Activated naive CD8-positive, alpha-beta T cell treated with anti-CD3 and anti-CD28 coated beads, Interleukin-2, amount 50 U/mL, for 24 hours (primary cell): ENCODE measurements around the gene IL15RA.
A peak's percentile ranks its signal among the peaks of the same experiment; 100 is the strongest.
"Not testable (repeated sequence)": the region's sequence is repeated elsewhere in the genome, so short reads cannot be mapped to it uniquely, and the experiment has no call there.

ENCODE experiments used
- ATAC-seq: fragments of 150-1000 bp; cut with Tn5 transposase; one replicate; pipeline ENCODE4 v1.10.0; 2021
- DNase-seq: peaks from one replicate; pipeline ENCODE4 v3.0.0; 2021
- H3K27ac Mint-ChIP-seq: one replicate; pipeline ENCODE4 v1.8.0; 2021; ENCODE audit warnings: mild to moderate bottlenecking, mixed read lengths
- H3K27me3 Mint-ChIP-seq: one replicate; pipeline ENCODE4 v1.8.0; 2021; ENCODE audit warnings: mixed read lengths
- H3K36me3 Mint-ChIP-seq: one replicate; pipeline ENCODE4 v1.8.0; 2021; ENCODE audit warnings: low read depth, mixed read lengths
- H3K4me1 Mint-ChIP-seq: one replicate; pipeline ENCODE4 v1.8.0; 2021; ENCODE audit warnings: mixed read lengths
- H3K4me3 Mint-ChIP-seq: one replicate; pipeline ENCODE4 v1.8.0; 2021; ENCODE audit warnings: mild to moderate bottlenecking, moderate library complexity, mixed read lengths
- H3K9me3 Mint-ChIP-seq: one replicate; pipeline ENCODE4 v1.8.0; 2021; ENCODE audit warnings: mixed read lengths

Gene IL15RA

DNA sequence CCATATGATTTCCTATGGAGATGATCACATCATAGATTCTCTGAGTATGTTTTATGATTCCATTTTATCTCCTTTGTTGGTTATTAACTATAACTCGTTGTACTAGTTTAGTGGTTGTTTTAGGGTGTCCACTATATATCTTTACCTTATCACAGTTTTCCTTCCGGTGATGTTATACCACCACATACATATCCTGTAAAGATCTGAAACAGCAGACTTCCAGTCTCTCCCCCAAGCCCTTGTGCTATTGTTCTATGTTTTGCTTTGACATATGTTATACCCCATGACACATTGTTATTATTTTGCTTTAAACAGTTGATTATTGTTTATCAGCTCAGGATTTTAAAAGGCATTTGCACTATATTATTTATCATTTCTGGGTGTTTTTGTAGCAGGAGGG, 7.3 kb downstream of the IL15RA start:
- no peaks in the 10 kb centered on the region for H3K27me3 Mint-ChIP-seq
- no peaks in the 10 kb centered on the region for H3K9me3 Mint-ChIP-seq
- H3K4me3 Mint-ChIP-seq: no peak overlapping the region
- DNase-seq (no peak), ATAC-seq (no peak)
- peaks cover 43% of the 10 kb centered on the region for H3K4me1 Mint-ChIP-seq
- peaks cover 26% of the 10 kb centered on the region for H3K36me3 Mint-ChIP-seq
- no peak overlapping the region for H3K27ac Mint-ChIP-seq

DNA sequence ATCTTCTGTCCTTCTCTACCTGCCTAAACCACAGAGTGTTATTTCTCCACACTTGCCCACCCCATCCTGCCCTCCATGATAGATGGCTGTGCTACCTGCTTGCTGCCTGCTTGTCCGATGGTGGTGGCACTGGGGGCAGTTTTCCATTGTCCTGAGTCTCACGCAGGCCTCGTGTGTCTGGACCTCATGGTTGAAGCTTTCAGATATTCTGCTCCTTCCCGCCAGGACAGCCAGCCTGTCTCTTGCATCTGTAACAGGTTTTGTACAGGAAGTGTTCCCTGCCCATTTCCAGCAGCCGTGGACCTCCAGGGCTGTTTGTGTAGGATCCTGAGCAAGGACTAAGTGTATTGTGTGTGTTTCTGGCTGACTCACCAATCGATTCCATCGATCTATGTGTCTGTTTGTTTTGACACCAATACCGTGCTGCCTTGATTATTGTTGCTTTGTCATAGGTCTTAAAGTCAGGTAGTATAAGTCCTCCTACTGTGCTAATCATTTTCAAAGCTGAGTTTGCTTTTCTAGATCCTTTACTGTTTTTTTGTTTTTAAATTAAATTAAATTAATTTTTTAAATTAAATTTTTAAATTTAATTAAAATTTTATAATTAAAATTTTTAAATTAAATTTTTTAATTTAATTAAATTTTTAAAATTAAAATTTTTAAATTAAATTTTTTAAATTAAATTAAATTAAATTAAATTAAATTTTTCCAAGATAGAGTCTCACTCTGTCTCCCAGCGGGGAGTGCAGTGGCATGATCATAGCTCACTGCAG, 8.5 kb downstream of the IL15RA start:
- ATAC-seq (no peak), DNase-seq (no peak)
- no peak overlapping the region for H3K27ac Mint-ChIP-seq
- no peak overlapping the region for H3K4me3 Mint-ChIP-seq
- H3K9me3 Mint-ChIP-seq: no peaks in the 10 kb centered on the region
- peaks cover 23% of the 10 kb centered on the region for H3K36me3 Mint-ChIP-seq
- H3K4me1 Mint-ChIP-seq: peaks cover 33% of the 10 kb centered on the region
- H3K27me3 Mint-ChIP-seq: no peaks in the 10 kb centered on the region

GRCh38 chr10:5968037-5968680, 9.2 kb downstream of the IL15RA start:
- DNase-seq (no peak), ATAC-seq (peak; percentile 38)
- Mint-ChIP-seq H3K27me3 (no peaks in the 10 kb centered on the region), H3K36me3 (peaks cover 28% of the 10 kb centered on the region), H3K4me1 (peaks cover 26% of the 10 kb centered on the region), H3K4me3 (no peak overlapping the region), H3K9me3 (no peaks in the 10 kb centered on the region), H3K27ac (no peak overlapping the region)

- H3K4me3 Mint-ChIP-seq: no peak overlapping the region
- peaks cover 5% of the 10 kb centered on the region for H3K4me1 Mint-ChIP-seq
- H3K27ac Mint-ChIP-seq: no peak overlapping the region
- DNase-seq (no peak), ATAC-seq (no peak)
- H3K36me3 Mint-ChIP-seq: peaks cover 38% of the 10 kb centered on the region
- H3K27me3 Mint-ChIP-seq: no peaks in the 10 kb centered on the region
- no peaks in the 10 kb centered on the region for H3K9me3 Mint-ChIP-seq
Observed at GRCh38 chr10:5965266-5965665, 12.1 kb downstream of the IL15RA start.

DNA sequence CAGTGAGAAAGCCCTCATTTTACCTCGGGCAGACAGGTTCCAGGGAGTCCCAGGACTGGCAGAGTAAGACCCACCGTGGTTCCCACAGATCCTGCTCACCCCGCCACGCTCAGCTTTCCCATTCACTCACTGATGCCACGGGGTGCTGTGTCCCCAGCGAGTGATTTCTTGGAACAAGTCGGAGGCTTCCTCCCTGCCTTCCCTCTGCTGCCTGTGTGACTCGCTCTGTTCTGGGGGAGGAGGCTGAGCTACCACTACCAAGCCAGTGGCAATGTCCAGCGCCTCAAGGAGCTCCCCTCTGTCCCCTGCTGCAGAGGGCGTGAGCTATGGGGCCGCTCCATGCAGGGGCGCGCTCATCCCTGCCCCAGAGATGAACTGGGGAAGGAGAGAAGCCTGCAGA, 12.6 kb downstream of the IL15RA start:
- Mint-ChIP-seq H3K36me3 (peaks cover 42% of the 10 kb centered on the region), H3K4me3 (no peak overlapping the region), H3K27me3 (no peaks in the 10 kb centered on the region), H3K27ac (no peak overlapping the region), H3K4me1 (no peaks in the 10 kb centered on the region), H3K9me3 (no peaks in the 10 kb centered on the region)
- DNase-seq (no peak), ATAC-seq (no peak)

DNA sequence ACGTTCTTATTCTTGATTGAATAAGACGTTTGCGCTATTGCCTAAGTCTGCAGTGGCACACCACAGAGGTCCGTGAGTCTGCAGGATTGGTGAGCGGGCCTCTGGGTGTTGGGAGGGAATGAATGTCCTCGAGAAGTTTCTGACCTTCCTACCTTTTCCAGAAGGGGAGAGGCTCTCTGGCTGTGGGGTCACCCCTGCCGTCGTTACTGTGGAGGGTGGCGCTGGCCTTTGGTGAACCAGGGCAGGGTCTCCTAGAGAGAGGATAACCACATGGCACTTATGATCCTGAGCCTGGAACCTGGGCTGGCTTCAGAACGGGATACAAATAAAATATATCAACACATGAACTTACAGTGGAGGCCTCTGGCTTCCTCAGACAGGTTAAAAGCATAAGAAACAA, 13.8 kb downstream of the IL15RA start:
- Mint-ChIP-seq H3K4me1 (no peaks in the 10 kb centered on the region), H3K4me3 (no peak overlapping the region), H3K27ac (no peak overlapping the region), H3K27me3 (no peaks in the 10 kb centered on the region), H3K9me3 (no peaks in the 10 kb centered on the region), H3K36me3 (peaks cover 46% of the 10 kb centered on the region)
- ATAC-seq (no peak), DNase-seq (no peak)

GRCh38 chr10:5963071-5963470, 14.3 kb downstream of the IL15RA start:
- DNase-seq: no peak
- no peak for ATAC-seq
- no peaks in the 10 kb centered on the region for H3K9me3 Mint-ChIP-seq
- no peak overlapping the region for H3K27ac Mint-ChIP-seq
- H3K4me3 Mint-ChIP-seq: no peak overlapping the region
- H3K27me3 Mint-ChIP-seq: no peaks in the 10 kb centered on the region
- no peaks in the 10 kb centered on the region for H3K4me1 Mint-ChIP-seq
- H3K36me3 Mint-ChIP-seq: peaks cover 44% of the 10 kb centered on the region

GRCh38 chr10:5962358-5962940, 14.9 kb downstream of the IL15RA start:
- H3K27ac Mint-ChIP-seq, DNase-seq, H3K27me3 Mint-ChIP-seq, H3K9me3 Mint-ChIP-seq, ATAC-seq, H3K4me3 Mint-ChIP-seq, H3K4me1 Mint-ChIP-seq: not testable (repeated sequence)
- H3K36me3 Mint-ChIP-seq: peaks cover 43% of the 10 kb centered on the region

GRCh38 chr10:5961405-5962100, 15.8 kb downstream of the IL15RA start:
- ATAC-seq (no peak), DNase-seq (no peak)
- Mint-ChIP-seq H3K27me3 (no peaks in the 10 kb centered on the region), H3K4me3 (no peak overlapping the region), H3K9me3 (no peaks in the 10 kb centered on the region), H3K4me1 (no peaks in the 10 kb centered on the region), H3K27ac (no peak overlapping the region), H3K36me3 (peaks cover 41% of the 10 kb centered on the region)

DNA sequence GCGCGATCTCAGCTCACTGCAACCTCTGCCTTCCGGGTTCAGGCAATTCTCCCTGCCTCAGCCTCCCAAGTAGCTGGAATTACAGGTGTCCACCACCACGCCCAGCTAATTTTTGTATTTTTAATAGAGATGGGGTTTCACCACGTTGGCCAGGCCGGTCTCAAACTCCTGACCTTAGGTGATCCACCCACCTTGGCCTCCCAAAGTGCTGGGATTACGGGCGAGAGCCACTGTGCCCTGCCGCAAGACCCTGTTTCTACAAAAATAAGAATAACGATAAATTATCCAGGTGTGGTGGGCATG, 16.4 kb downstream of the IL15RA start:
- H3K4me1 Mint-ChIP-seq, ATAC-seq, DNase-seq, H3K27ac Mint-ChIP-seq, H3K9me3 Mint-ChIP-seq, H3K4me3 Mint-ChIP-seq, H3K27me3 Mint-ChIP-seq: not testable (repeated sequence)
- peaks cover 45% of the 10 kb centered on the region for H3K36me3 Mint-ChIP-seq

DNA sequence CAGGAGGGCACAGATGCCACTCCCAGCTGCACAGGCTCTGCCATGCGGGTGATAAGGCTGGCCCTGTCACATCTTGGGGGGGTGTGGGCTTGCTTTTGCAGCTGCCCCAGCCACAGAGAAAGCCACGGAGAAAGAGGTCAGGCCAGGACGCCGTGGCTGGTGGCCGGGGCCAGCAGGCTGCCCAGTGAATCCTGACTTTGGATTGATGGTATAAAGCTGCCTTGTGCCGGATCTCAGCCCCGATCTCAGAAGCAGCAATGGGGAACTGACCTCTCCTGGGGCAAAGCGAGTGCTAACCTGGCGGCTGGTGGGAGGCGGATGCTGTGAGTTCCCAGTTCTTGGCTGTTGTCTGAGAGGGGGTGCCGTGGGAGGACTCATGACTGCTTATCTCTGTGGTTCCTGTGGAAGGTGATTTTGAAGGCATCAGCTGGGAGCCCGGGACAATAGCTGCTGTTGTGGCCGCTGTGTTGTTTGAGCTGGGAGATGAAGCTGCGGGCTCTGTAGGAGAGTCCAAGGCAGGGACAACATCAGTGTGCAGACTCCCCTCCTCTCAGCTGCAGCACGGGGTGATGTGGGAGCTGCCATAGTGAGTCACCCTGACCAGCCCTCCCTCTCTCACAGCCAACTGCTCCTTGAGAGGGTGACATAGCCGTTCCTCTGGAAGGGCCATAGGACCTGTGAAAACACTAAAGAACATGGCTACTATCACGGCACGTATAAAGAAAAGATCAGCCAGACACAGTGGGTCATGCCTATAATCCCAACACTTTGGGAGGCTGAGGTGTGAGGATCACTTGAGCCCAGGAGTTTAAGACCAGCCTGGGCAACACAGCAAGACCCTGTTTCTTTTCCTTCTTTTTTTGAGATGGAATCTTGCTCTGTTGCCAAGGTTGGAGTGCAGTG, 17.0 kb downstream of the IL15RA start:
- no peak for ATAC-seq
- no peaks in the 10 kb centered on the region for H3K9me3 Mint-ChIP-seq

GRCh38 chr10:5959581-5960069, 17.7 kb downstream of the IL15RA start:
- DNase-seq (no peak), ATAC-seq (no peak)
- H3K27me3 Mint-ChIP-seq: no peaks in the 10 kb centered on the region
- no peak overlapping the region for H3K4me3 Mint-ChIP-seq
- H3K9me3 Mint-ChIP-seq: no peaks in the 10 kb centered on the region
- H3K4me1 Mint-ChIP-seq: no peaks in the 10 kb centered on the region
- no peak overlapping the region for H3K27ac Mint-ChIP-seq
- peaks cover 48% of the 10 kb centered on the region for H3K36me3 Mint-ChIP-seq

More for the DNA sequence above, 17.0 kb downstream of the IL15RA start:
- peaks cover 46% of the 10 kb centered on the region for H3K36me3 Mint-ChIP-seq
- H3K27ac Mint-ChIP-seq: no peak overlapping the region
- no peaks in the 10 kb centered on the region for H3K4me1 Mint-ChIP-seq
- no peaks in the 10 kb centered on the region for H3K27me3 Mint-ChIP-seq
- no peak for DNase-seq
- no peak overlapping the region for H3K4me3 Mint-ChIP-seq

DNA sequence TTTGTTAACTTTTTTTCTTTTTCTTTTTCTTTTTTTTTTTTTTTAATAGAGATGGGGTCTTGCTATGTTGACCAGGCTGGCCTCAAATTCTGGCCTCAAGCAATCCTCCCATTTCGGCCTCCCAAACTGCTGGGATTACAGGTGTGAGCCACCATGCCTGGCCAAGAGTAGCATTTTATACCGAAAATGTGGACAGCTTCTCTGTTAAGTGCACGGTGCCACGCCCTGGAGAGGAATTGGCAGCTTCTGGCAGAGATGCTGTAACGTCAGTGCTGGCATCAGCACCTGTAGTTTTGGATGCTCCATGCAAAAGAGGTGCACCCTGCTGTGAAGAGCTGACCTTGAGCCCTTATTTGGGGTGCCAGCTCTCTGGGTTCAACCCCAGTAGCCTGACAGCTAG, 18.2 kb downstream of the IL15RA start:
- Mint-ChIP-seq H3K4me3 (no peak overlapping the region), H3K27me3 (no peaks in the 10 kb centered on the region), H3K4me1 (no peaks in the 10 kb centered on the region), H3K9me3 (no peaks in the 10 kb centered on the region), H3K27ac (no peak overlapping the region), H3K36me3 (peaks cover 46% of the 10 kb centered on the region)
- ATAC-seq (no peak), DNase-seq (no peak)

GRCh38 chr10:5958675-5959074, 18.7 kb downstream of the IL15RA start:
- H3K4me1 Mint-ChIP-seq: no peaks in the 10 kb centered on the region
- no peaks in the 10 kb centered on the region for H3K9me3 Mint-ChIP-seq
- no peaks in the 10 kb centered on the region for H3K27me3 Mint-ChIP-seq
- ATAC-seq (no peak), DNase-seq (no peak)
- H3K36me3 Mint-ChIP-seq: peaks cover 45% of the 10 kb centered on the region
- H3K27ac Mint-ChIP-seq: no peak overlapping the region
- H3K4me3 Mint-ChIP-seq: no peak overlapping the region
